ENCODE data around the gene CAPZB. TPM values are rescaled to one million over a fixed set of nuclear protein-coding genes. Genes with fewer than 3 reads are reported as not detected.

CAPZB gene
- total and polyA plus RNA-seq, 2 of the 4 experiments (the other 2 are of a cell fraction), result 216 to 304 TPM

- Histone ChIP-seq H3K4ac (ENCODE audit: low read depth, low read length) (peak overlapping the region; percentile 50), H3K36me3 (ENCODE audit: control insufficient read depth, insufficient read depth, low read length) (peaks cover 6% of the 10 kb centered on the region; the same call in 1 of the 2 replicates), H2BK15ac (ENCODE audit: low read depth, low read length) (no peak overlapping the region), H4K91ac (ENCODE audit: insufficient read depth, low read depth, low read length) (peak overlapping the region; percentile 73), H2AK5ac (ENCODE audit: low read depth, low read length) (0 out of 2 replicates have a peak overlapping the region, but pooled peaks have one; percentile 29), H4K5ac (ENCODE audit: low read depth, low read length) (no peak overlapping the region; the same call in 1 of the 2 replicates), H4K8ac (ENCODE audit: low read depth in 2 of 2, low read length in 2 of 2) (no peak overlapping the region; a peak in 1 of 4 replicates), H2BK120ac (ENCODE audit: low read depth, low read length) (no peak overlapping the region), H3K27ac (ENCODE audit: insufficient read depth, low read length) (no peak overlapping the region), H3K79me1 (ENCODE audit: low read depth in 1 of 2, low read length in 2 of 2) (peaks cover 51 to 93% of the 10 kb centered on the region in 2 experiments), H3K4me1 (ENCODE audit: control insufficient read depth, insufficient read depth, low read length) (peaks cover 37% of the 10 kb centered on the region), H3K9me1 (ENCODE audit: insufficient read depth, low read length) (peaks cover 48% of the 10 kb centered on the region), H3K9me3 (ENCODE audit: control insufficient read depth, insufficient read depth, low read length) (no peaks in the 10 kb centered on the region), H2BK20ac (ENCODE audit: low read depth, low read length) (no peak overlapping the region), H3K27me3 (ENCODE audit: control insufficient read depth, insufficient read depth, low read length) (no peaks in the 10 kb centered on the region), H2AFZ (replicated peaks; ENCODE audit: low read length, poor library complexity) (no peak overlapping the region), H3K56ac (ENCODE audit: extremely low read depth, insufficient read depth, low read length) (no peak overlapping the region), H3K9ac (ENCODE audit: low read depth, low read length) (no peak overlapping the region), H3K4me3 (ENCODE audit: insufficient read depth, low read depth, low read length) (no peak overlapping the region), H3K23ac (ENCODE audit: low read depth, low read length) (no peak overlapping the region; the same call in 1 of the 2 replicates), H3K18ac (ENCODE audit: low read depth, low read length) (no peak overlapping the region), H3K14ac (replicated peaks; ENCODE audit: low read depth, low read length) (0 out of 2 replicates have a peak overlapping the region, but pooled peaks have one; percentile 39), H2BK5ac (ENCODE audit: low read depth, low read length, poor library complexity, severe bottlenecking) (peak overlapping the region; percentile 28), H3K4me2 (ENCODE audit: low read depth, low read length) (no peak overlapping the region), H2AK9ac (replicated peaks; ENCODE audit: low read depth, low read length, poor library complexity) (no peak overlapping the region), H4K20me1 (ENCODE audit: insufficient read depth, low read length) (peaks cover 97% of the 10 kb centered on the region)
- 97% methylated on average over 9 of the region's 13 CpGs; no CpG with 5 or more reads in 1 of the 2 experiments for WGBS, 2 experiments (ENCODE audit: extremely low coverage in 2 of 2, insufficient read length in 1 of 2)
- dilution Hi-C loops (cut with HindIII; ENCODE audit: low sequenced_read_pairs, unreplicated experiment), result no loop called here
- in situ Hi-C loops (cut with MboI; ENCODE audit: low sequenced_read_pairs), result no loop called here
- no TSS peak for BruUV-seq (replicated peaks)
- ATAC-seq (ENCODE audit: low read depth) (no peak), DNase-seq (no peak)
- TF ChIP-seq CTCF (conservative IDR thresholded peaks at IDR 0.05; ENCODE audit: low read depth, low read length) (no peak), POLR2A (IDR thresholded peaks at IDR 0.05; ENCODE audit: low read depth, low read length) (no peak), NFE2L2 (IDR thresholded peaks at IDR 0.05; ENCODE audit: low read depth, low read length) (no peak), CHD1 (IDR thresholded peaks at IDR 0.05; ENCODE audit: low read depth, low read length) (no peak), RFX5 (IDR thresholded peaks at IDR 0.05; ENCODE audit: low read depth, low read length) (no peak), MAFK (IDR thresholded peaks at IDR 0.05; ENCODE audit: low read depth, low read length) (no peak), BHLHE40 (IDR thresholded peaks at IDR 0.05; ENCODE audit: low read depth, low read length) (no peak), CEBPB (IDR thresholded peaks at IDR 0.05; ENCODE audit: low read depth, low read length) (no peak), SMC3 (IDR thresholded peaks at IDR 0.05; ENCODE audit: low read depth, low read length) (no peak), MAZ (IDR thresholded peaks at IDR 0.05; ENCODE audit: borderline replicate concordance, low read depth, low read length) (no peak)
- CTCF ChIA-PET, result no interaction called here
- intact Hi-C loops (cut with micrococcal nuclease), result loop anchor here (5.0 kb wide), 1 partner anchor 201 kb away; a partner anchor contains a TSS
- POLR2A ChIA-PET (ENCODE audit: unreplicated experiment), result no interaction called here
Measured at GRCh38 chr1:19396280-19396679, 89.1 kb downstream of the CAPZB start.
